SK-N-SH (cell line): ENCODE data around the gene SDSL. TPM values are rescaled to one million over a fixed set of nuclear protein-coding genes. Genes with fewer than 3 reads are reported as not detected.

Experiments used
- CTCF ChIA-PET: fragments of 300-600, 350-600 bp; formaldehyde crosslinking; extraction: SDS; loops from one replicate; lab custom pipeline; 2021; lab: Yijun Ruan, JAX
- POLR2A ChIA-PET: fragments of 350-600 bp; sonication (Branson Sonifier 250); formaldehyde crosslinking; extraction: SDS; loops from one replicate; lab custom pipeline; 2020; ENCODE audit warnings: antibody characterized with exemption, inconsistent platforms; lab: Yijun Ruan, JAX
- DNase-seq: peaks from one replicate; pipeline ENCODE4 v3.0.0; 2012
- H2AFZ ChIP-seq: fragments of 200-600 bp; sonication (generic); 2 replicates; pipeline ENCODE4 v1.8.1; 2016; ENCODE audit warnings: antibody characterized with exemption, mild to moderate bottlenecking, low read depth
- H3F3A ChIP-seq: fragments of 200-600 bp; sonication (generic); replicated peaks from 2 replicates; pipeline ENCODE3; 2016; ENCODE audit warnings: antibody characterized with exemption, mild to moderate bottlenecking; ENCODE audit not compliant: insufficient read depth
- H3K27ac ChIP-seq, 2 experiments: fragments of 200-500 bp in 1 of 2; fragments of 200-600 bp in 1 of 2; sonication (Bioruptor generic) in 1 of 2; sonication (generic), shearing (Covaris generic) in 1 of 2; 2 replicates each; pipeline versions ENCODE4 v1.5.1 to v1.6.1; 2014 to 2016; ENCODE audit warnings: low read depth in 2 of 2, inconsistent platforms in 1 of 2, low read length in 1 of 2, mild to moderate bottlenecking in 1 of 2, mixed read lengths in 1 of 2
- H3K27me3 ChIP-seq: fragments of 200-600 bp; sonication (generic), shearing (Covaris generic); 2 replicates; pipeline ENCODE4 v1.6.1; 2016; ENCODE audit warnings: mixed run types; ENCODE audit not compliant: insufficient read depth
- H3K36me3 ChIP-seq, 2 experiments: fragments of 200-500 bp in 1 of 2; fragments of 200-600 bp in 1 of 2; sonication (Bioruptor generic) in 1 of 2; sonication (generic) in 1 of 2; replicated peaks in 1 of 2; 2 replicates each; pipeline versions ENCODE3 to v1.5.1; 2014 to 2016; ENCODE audit warnings: low read length in 1 of 2, mild to moderate bottlenecking in 1 of 2; ENCODE audit not compliant: insufficient read depth in 2 of 2, control insufficient read depth in 1 of 2
- H3K4me1 ChIP-seq, 2 experiments: fragments of 200-500 bp in 1 of 2; fragments of 200-600 bp in 1 of 2; sonication (Bioruptor generic) in 1 of 2; sonication (generic), shearing (Covaris generic) in 1 of 2; 2 replicates each; pipeline versions ENCODE4 v1.5.1 to v1.6.1; 2014 to 2016; ENCODE audit warnings: low read depth in 1 of 2, low read length in 1 of 2, mixed run types in 1 of 2; ENCODE audit not compliant: insufficient read depth in 2 of 2, control insufficient read depth in 1 of 2
- H3K4me2 ChIP-seq: fragments of 200-600 bp; sonication (generic), shearing (Covaris generic); 2 replicates; pipeline ENCODE4 v1.6.1; 2017; ENCODE audit warnings: mixed run types
- H3K4me3 ChIP-seq, 2 experiments: fragments of 200-500 bp in 1 of 2; fragments of 200-600 bp in 1 of 2; sonication (Bioruptor generic) in 1 of 2; sonication (generic), shearing (Covaris generic) in 1 of 2; 2 replicates each; pipeline versions ENCODE4 v1.5.1 to v1.8.1; 2014 to 2016; ENCODE audit warnings: low read depth in 2 of 2, inconsistent platforms in 1 of 2, low read length in 1 of 2, mild to moderate bottlenecking in 1 of 2, mixed read lengths in 1 of 2, moderate library complexity in 1 of 2
- H3K79me2 ChIP-seq: fragments of 200-600 bp; sonication (generic); 2 replicates; pipeline ENCODE4 v1.8.1; 2017; ENCODE audit warnings: mild to moderate bottlenecking; ENCODE audit not compliant: insufficient read depth
- H3K9ac ChIP-seq: fragments of 200-600 bp; sonication (generic); 2 replicates; pipeline ENCODE4 v1.6.1; 2017; ENCODE audit warnings: mixed run types
- H3K9me2 ChIP-seq: fragments of 200-600 bp; sonication (generic); 2 replicates; pipeline ENCODE4 v1.6.1; 2017; ENCODE audit warnings: mixed run types
- H3K9me3 ChIP-seq: fragments of 200-600 bp; sonication (generic); 2 replicates; pipeline ENCODE4 v1.6.1; 2017; ENCODE audit warnings: mixed run types, mild to moderate bottlenecking, moderate library complexity
- H4K20me1 ChIP-seq: fragments of 200-600 bp; sonication (generic); 2 replicates; pipeline ENCODE4 v1.6.1; 2017; ENCODE audit warnings: mild to moderate bottlenecking, mixed run types; ENCODE audit not compliant: insufficient read depth
- CHD2 ChIP-seq: fragments of 150-350 bp; IDR thresholded peaks from 2 replicates; pipeline ENCODE4 v1.6.1; 2018; ENCODE audit warnings: low read length; ENCODE audit not compliant: partially characterized antibody
- ELF1 ChIP-seq: IDR thresholded peaks from 2 replicates; pipeline ENCODE4 v1.4.0; 2012
- EP300 ChIP-seq, 2 experiments: IDR thresholded peaks; 2 replicates each; pipeline versions ENCODE4 v1.4.0 to v1.6.1; 2012; ENCODE audit warnings: borderline replicate concordance in 1 of 2, low read depth in 1 of 2, low read length in 1 of 2
- FOSL2 ChIP-seq: IDR thresholded peaks from 2 replicates; pipeline ENCODE4 v1.4.0; 2012; ENCODE audit warnings: low read depth, mild to moderate bottlenecking, moderate library complexity, borderline replicate concordance
- FOXM1 ChIP-seq: IDR thresholded peaks from 2 replicates; pipeline ENCODE4 v1.4.0; 2012; ENCODE audit warnings: low read depth, mild to moderate bottlenecking
- GABPA ChIP-seq: IDR thresholded peaks from 2 replicates; pipeline ENCODE4 v1.4.0; 2012; ENCODE audit warnings: low read depth, mild to moderate bottlenecking
- JUND ChIP-seq: IDR thresholded peaks from 2 replicates; pipeline ENCODE4 v1.4.0; 2012
- MEF2A ChIP-seq: IDR thresholded peaks from 2 replicates; pipeline ENCODE4 v1.4.0; 2012; ENCODE audit warnings: low read depth, borderline replicate concordance
- MXI1 ChIP-seq: IDR thresholded peaks from 2 replicates; pipeline ENCODE4 v1.6.1; 2012; ENCODE audit warnings: mild to moderate bottlenecking, low read depth, low read length, improper control_type of control experiment
- NFIC ChIP-seq: IDR thresholded peaks from 2 replicates; pipeline ENCODE4 v1.4.0; 2012; ENCODE audit warnings: borderline replicate concordance
- RCOR1 ChIP-seq: fragments of 150-350 bp; IDR thresholded peaks from 2 replicates; pipeline ENCODE4 v1.6.1; 2017; ENCODE audit warnings: antibody characterized with exemption, low read length
- RFX5 ChIP-seq: IDR thresholded peaks from 2 replicates; pipeline ENCODE4 v1.6.1; 2012; ENCODE audit warnings: mild to moderate bottlenecking, improper control_type of control experiment, low read length
- RXRA ChIP-seq: IDR thresholded peaks from 2 replicates; pipeline ENCODE4 v1.4.0; 2012; ENCODE audit warnings: low read depth, mild to moderate bottlenecking, borderline replicate concordance
- SIN3A ChIP-seq: IDR thresholded peaks from 2 replicates; pipeline ENCODE4 v1.6.1; 2012; ENCODE audit warnings: low read depth, mild to moderate bottlenecking, low read length, moderate library complexity, borderline replicate concordance
- SMC3 ChIP-seq: IDR thresholded peaks from 2 replicates; pipeline ENCODE4 v1.6.1; 2012; ENCODE audit warnings: low read depth, low read length, improper control_type of control experiment
- TCF12 ChIP-seq: IDR thresholded peaks from 2 replicates; pipeline ENCODE4 v1.4.0; 2012
- TEAD4 ChIP-seq: IDR thresholded peaks from 2 replicates; pipeline ENCODE4 v1.4.0; 2012; ENCODE audit warnings: mild to moderate bottlenecking, borderline replicate concordance; ENCODE audit not compliant: insufficient read depth
- YY1 ChIP-seq: IDR thresholded peaks from 2 replicates; pipeline ENCODE4 v1.4.0; 2012; ENCODE audit warnings: low read depth, mild to moderate bottlenecking
- WGBS: methylation state at CpG from one replicate; pipeline ENCODE4 v1.1.6; 2017; ENCODE audit warnings: low lambda C conversion rate; 5-methylcytosine and 5-hydroxymethylcytosine counted together
- polyA plus RNA-seq, 3 experiments: library from polyadenylated mRNA; depleted of rRNA; stranded (reverse); fragments of >200 nt; gene quantifications; 2 replicates each; pipeline ENCODE4 v1.2.3, GENCODE V29; 2012
- TF ChIP-seq, protein P1 (sequence below): IDR thresholded peaks from 2 replicates; pipeline ENCODE4 v1.4.0; 2012; ENCODE audit warnings: low read depth, borderline replicate concordance
- TF ChIP-seq, protein P2 (sequence below): fragments of 150-350 bp; IDR thresholded peaks from 2 replicates; pipeline ENCODE4 v1.6.1; 2016; ENCODE audit warnings: mild to moderate bottlenecking, low read depth, low read length
- TF ChIP-seq, protein P3 (sequence below): fragments of 150-350 bp; IDR thresholded peaks from 2 replicates; pipeline ENCODE4 v1.6.1; 2017; ENCODE audit warnings: antibody characterized with exemption, low read length, low read depth, borderline replicate concordance
- TF ChIP-seq, protein P4 (sequence below): IDR thresholded peaks from 2 replicates; pipeline ENCODE4; 2012

Gene SDSL
- polyA plus RNA-seq, 1 of the 3 experiments (the other 2 are of a cell fraction) = 33.7 TPM

DNA sequence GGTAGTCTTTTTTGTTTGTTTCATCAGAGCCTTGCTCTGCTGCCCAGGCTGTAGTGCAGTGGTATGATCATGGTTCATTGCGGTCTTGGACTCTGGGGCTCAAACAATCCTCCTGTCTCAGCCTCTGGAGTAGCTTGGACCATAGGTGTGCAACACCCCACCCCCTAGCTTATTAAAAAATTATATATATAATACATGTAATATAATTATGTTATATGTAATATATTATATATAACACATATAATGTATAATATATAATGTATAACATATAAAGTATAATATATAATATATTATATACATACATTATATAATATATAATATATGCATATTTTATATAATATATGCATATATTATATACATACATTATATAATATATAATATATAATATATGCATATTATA, 27.7 kb downstream of the SDSL start:
- ChIA-PET POLR2A (no interaction called here), CTCF (interaction anchor here (1.0 kb wide), 1 partner anchor 12 kb away, joined by 5 read pairs; no protein-coding TSS in a partner anchor)
- WGBS = 22% methylated on average over 1 of the region's 1 CpG

DNA sequence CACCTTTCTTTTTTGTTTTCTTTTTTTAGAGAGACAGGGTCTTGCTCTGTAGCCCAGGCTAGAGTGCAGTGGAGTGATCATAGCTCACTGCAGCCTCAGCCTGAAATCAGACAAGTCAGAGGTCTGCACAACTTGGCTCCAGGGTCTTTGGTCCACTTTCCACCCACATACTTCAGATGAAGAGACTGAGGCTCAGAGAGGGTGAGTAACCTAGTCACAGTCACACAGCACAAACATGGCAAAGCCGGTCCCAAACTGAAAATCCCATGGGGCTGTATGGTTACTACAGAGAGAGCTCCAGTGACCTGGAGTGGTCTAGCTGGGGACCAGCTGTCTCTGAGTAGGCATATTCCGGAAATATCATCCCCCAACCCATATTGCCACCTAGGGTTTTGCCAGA, 30.3 kb downstream of the SDSL start:
- Histone ChIP-seq H3F3A (no peaks in the 10 kb centered on the region), H4K20me1 (no peaks in the 10 kb centered on the region), H3K4me2 (no peak overlapping the region), H3K9me2 (no peaks in the 10 kb centered on the region), H3K79me2 (no peaks in the 10 kb centered on the region), H3K27me3 (peaks cover 10% of the 10 kb centered on the region; the same call in 1 of the 2 replicates), H3K9ac (no peak overlapping the region), H3K4me1 (no peaks in the 10 kb centered on the region; a peak in 1 of 4 replicates), H3K9me3 (no peaks in the 10 kb centered on the region), H2AFZ (no peak overlapping the region), H3K4me3 (no peak overlapping the region), H3K36me3 (no peaks in the 10 kb centered on the region), H3K27ac (no peak overlapping the region)
- WGBS = 60% methylated on average over 1 of the region's 2 CpGs
- no peak for DNase-seq
- ChIA-PET CTCF (interaction anchor here (0.8 to 2.3 kb wide), 4 partner anchors 10 to 460 kb away, joined by 3 to 21 read pairs (median 7); no protein-coding TSS in a partner anchor), POLR2A (no interaction called here)
- TF ChIP-seq, protein P1, sequence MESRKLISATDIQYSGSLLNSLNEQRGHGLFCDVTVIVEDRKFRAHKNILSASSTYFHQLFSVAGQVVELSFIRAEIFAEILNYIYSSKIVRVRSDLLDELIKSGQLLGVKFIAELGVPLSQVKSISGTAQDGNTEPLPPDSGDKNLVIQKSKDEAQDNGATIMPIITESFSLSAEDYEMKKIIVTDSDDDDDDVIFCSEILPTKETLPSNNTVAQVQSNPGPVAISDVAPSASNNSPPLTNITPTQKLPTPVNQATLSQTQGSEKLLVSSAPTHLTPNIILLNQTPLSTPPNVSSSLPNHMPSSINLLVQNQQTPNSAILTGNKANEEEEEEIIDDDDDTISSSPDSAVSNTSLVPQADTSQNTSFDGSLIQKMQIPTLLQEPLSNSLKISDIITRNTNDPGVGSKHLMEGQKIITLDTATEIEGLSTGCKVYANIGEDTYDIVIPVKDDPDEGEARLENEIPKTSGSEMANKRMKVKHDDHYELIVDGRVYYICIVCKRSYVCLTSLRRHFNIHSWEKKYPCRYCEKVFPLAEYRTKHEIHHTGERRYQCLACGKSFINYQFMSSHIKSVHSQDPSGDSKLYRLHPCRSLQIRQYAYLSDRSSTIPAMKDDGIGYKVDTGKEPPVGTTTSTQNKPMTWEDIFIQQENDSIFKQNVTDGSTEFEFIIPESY = no peak
- TF ChIP-seq TCF12 (no peak), EP300 (IDR thresholded peaks at IDR 0.05; ENCODE audit: borderline replicate concordance in 1 of 2, low read depth in 1 of 2, low read length in 1 of 2) (no peak), GABPA (no peak), FOSL2 (no peak), MEF2A (no peak), JUND (no peak), TEAD4 (no peak), NFIC (no peak)
- TF ChIP-seq, protein P2, sequence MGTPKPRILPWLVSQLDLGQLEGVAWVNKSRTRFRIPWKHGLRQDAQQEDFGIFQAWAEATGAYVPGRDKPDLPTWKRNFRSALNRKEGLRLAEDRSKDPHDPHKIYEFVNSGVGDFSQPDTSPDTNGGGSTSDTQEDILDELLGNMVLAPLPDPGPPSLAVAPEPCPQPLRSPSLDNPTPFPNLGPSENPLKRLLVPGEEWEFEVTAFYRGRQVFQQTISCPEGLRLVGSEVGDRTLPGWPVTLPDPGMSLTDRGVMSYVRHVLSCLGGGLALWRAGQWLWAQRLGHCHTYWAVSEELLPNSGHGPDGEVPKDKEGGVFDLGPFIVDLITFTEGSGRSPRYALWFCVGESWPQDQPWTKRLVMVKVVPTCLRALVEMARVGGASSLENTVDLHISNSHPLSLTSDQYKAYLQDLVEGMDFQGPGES = no peak
- TF ChIP-seq, protein P3, sequence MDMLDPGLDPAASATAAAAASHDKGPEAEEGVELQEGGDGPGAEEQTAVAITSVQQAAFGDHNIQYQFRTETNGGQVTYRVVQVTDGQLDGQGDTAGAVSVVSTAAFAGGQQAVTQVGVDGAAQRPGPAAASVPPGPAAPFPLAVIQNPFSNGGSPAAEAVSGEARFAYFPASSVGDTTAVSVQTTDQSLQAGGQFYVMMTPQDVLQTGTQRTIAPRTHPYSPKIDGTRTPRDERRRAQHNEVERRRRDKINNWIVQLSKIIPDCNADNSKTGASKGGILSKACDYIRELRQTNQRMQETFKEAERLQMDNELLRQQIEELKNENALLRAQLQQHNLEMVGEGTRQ = no peak
- TF ChIP-seq, protein P4, sequence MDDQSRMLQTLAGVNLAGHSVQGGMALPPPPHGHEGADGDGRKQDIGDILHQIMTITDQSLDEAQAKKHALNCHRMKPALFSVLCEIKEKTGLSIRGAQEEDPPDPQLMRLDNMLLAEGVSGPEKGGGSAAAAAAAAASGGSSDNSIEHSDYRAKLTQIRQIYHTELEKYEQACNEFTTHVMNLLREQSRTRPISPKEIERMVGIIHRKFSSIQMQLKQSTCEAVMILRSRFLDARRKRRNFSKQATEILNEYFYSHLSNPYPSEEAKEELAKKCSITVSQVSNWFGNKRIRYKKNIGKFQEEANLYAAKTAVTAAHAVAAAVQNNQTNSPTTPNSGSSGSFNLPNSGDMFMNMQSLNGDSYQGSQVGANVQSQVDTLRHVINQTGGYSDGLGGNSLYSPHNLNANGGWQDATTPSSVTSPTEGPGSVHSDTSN = no peak

More for the DNA sequence above, 27.7 kb downstream of the SDSL start:
- no peaks in the 10 kb centered on the region for H3K36me3 ChIP-seq
- no peak for DNase-seq
- H3K27ac ChIP-seq = no peak overlapping the region
- H3K79me2 ChIP-seq = no peaks in the 10 kb centered on the region
- H4K20me1 ChIP-seq = no peaks in the 10 kb centered on the region
- H3K9me3 ChIP-seq = no peaks in the 10 kb centered on the region
- no peak overlapping the region for H3K4me3 ChIP-seq
- H2AFZ ChIP-seq = no peak overlapping the region
- no peaks in the 10 kb centered on the region for H3K4me1 ChIP-seq
- H3K9me2 ChIP-seq = no peaks in the 10 kb centered on the region
- H3K4me2 ChIP-seq = no peak overlapping the region
- no peak overlapping the region for H3K9ac ChIP-seq
- H3F3A ChIP-seq = no peaks in the 10 kb centered on the region
- H3K27me3 ChIP-seq = peaks cover 6% of the 10 kb centered on the region; the same call in 1 of the 2 replicates
- TF ChIP-seq JUND (no peak), TEAD4 (no peak), TCF12 (no peak), YY1 (no peak), ELF1 (no peak), SIN3A (no peak), FOSL2 (no peak), GABPA (no peak), RCOR1 (no peak), EP300 (IDR thresholded peaks at IDR 0.05; ENCODE audit: borderline replicate concordance in 1 of 2, low read depth in 1 of 2, low read length in 1 of 2) (no peak), RXRA (no peak), SMC3 (no peak), CHD2 (no peak), MXI1 (no peak), RFX5 (no peak), NFIC (no peak), FOXM1 (no peak)
- TF ChIP-seq, protein P4 = no peak
- TF ChIP-seq, protein P3 = no peak
